HEK293 (cell line): ENCODE data around the gene CRY1.

Source experiments
- CTCF ChIA-PET: fragments of 350-600 bp; formaldehyde crosslinking; extraction: SDS; loops from one replicate; lab custom pipeline; 2021; ENCODE audit warnings: antibody characterized with exemption; lab: Yijun Ruan, JAX
- POLR2A ChIA-PET: fragments of 300-600 bp; formaldehyde crosslinking; extraction: SDS; loops from one replicate; lab custom pipeline; 2020; ENCODE audit warnings: antibody characterized with exemption, inconsistent platforms; lab: Yijun Ruan, JAX
- H3K27ac ChIP-seq: fragments of 200-500 bp; sonication (Bioruptor generic); 2 replicates; pipeline ENCODE4 v1.5.1; 2014; ENCODE audit warnings: low read depth, low read length, control low read depth, inconsistent platforms; ENCODE audit errors: extremely low read depth
- H3K36me3 ChIP-seq, 2 experiments: fragments of 200-500 bp in 1 of 2; sonication (Bioruptor generic) in 1 of 2; 1 replicate in 1 of 2; 2 replicates in 1 of 2; pipeline ENCODE4 v1.5.1; 2014 to 2017; ENCODE audit warnings: inconsistent platforms in 2 of 2, low read length in 2 of 2; ENCODE audit not compliant: control insufficient read depth in 2 of 2, insufficient read depth in 1 of 2
- H3K4me1 ChIP-seq: fragments of 200-500 bp; sonication (Bioruptor generic); 2 replicates; pipeline ENCODE4 v1.5.1; 2014; ENCODE audit warnings: mild to moderate bottlenecking, low read length, inconsistent platforms; ENCODE audit not compliant: control insufficient read depth, insufficient read depth
- H3K4me3 ChIP-seq: 2 replicates; pipeline ENCODE4 v1.5.1; 2011; ENCODE audit warnings: low read depth, mild to moderate bottlenecking, control low read depth, low read length, moderate library complexity
- H3K9me3 ChIP-seq: fragments of 200-500 bp; sonication (Bioruptor generic); 2 replicates; pipeline ENCODE4 v1.5.1; 2014; ENCODE audit warnings: low read depth, low read length, inconsistent platforms; ENCODE audit not compliant: control insufficient read depth, insufficient read depth
- FEZF1 ChIP-seq: fragments of 450-650 bp; formaldehyde crosslinking; IDR thresholded peaks from 2 replicates; pipeline ENCODE4 v1.5.1; 2016; ENCODE audit warnings: missing biosample characterization, missing genetic modification characterization
- MYNN ChIP-seq: fragments of 450-650 bp; formaldehyde crosslinking; IDR thresholded peaks from 2 replicates; pipeline ENCODE4 v1.5.1; 2016; ENCODE audit warnings: missing biosample characterization, missing genetic modification characterization, borderline replicate concordance
- OSR2 ChIP-seq: fragments of 450-650 bp; formaldehyde crosslinking; IDR thresholded peaks from 2 replicates; pipeline ENCODE4 v1.5.1; 2016; ENCODE audit warnings: missing biosample characterization, missing genetic modification characterization
- SP3 ChIP-seq: fragments of 450-650 bp; formaldehyde crosslinking; IDR thresholded peaks from 2 replicates; pipeline ENCODE4 v1.5.1; 2016; ENCODE audit warnings: missing biosample characterization, missing genetic modification characterization
- ZBTB1 ChIP-seq: fragments of 450-650 bp; formaldehyde crosslinking; IDR thresholded peaks from 2 replicates; pipeline ENCODE4 v1.5.1; 2016; ENCODE audit warnings: missing biosample characterization, missing genetic modification characterization
- ZNF184 ChIP-seq: fragments of 450-650 bp; IDR thresholded peaks from 2 replicates; pipeline ENCODE4 v1.5.1; 2018; ENCODE audit warnings: missing biosample characterization, mild to moderate bottlenecking, missing genetic modification characterization
- ZNF223 ChIP-seq: fragments of 450-650 bp; formaldehyde crosslinking; IDR thresholded peaks from 2 replicates; pipeline ENCODE4 v1.5.1; 2016; ENCODE audit warnings: missing biosample characterization, missing genetic modification characterization
- ZNF292 ChIP-seq: fragments of 450-650 bp; formaldehyde crosslinking; IDR thresholded peaks from 2 replicates; pipeline ENCODE4 v1.5.1; 2016; ENCODE audit warnings: low read depth, missing biosample characterization, missing genetic modification characterization, borderline replicate concordance
- ZNF350 ChIP-seq: fragments of 450-650 bp; formaldehyde crosslinking; IDR thresholded peaks from 2 replicates; pipeline ENCODE4 v1.5.0; 2017; ENCODE audit warnings: missing biosample characterization, mild to moderate bottlenecking, missing genetic modification characterization
- ZNF391 ChIP-seq: fragments of 450-650 bp; formaldehyde crosslinking; IDR thresholded peaks from 2 replicates; pipeline ENCODE4 v1.5.1; 2016; ENCODE audit warnings: low read depth, missing biosample characterization, missing genetic modification characterization, borderline replicate concordance
- ZNF473 ChIP-seq: fragments of 450-650 bp; formaldehyde crosslinking; IDR thresholded peaks from 2 replicates; pipeline ENCODE4 v1.5.1; 2017; ENCODE audit warnings: missing biosample characterization, missing genetic modification characterization
- ZNF48 ChIP-seq: fragments of 450-650 bp; formaldehyde crosslinking; IDR thresholded peaks from 2 replicates; pipeline ENCODE4 v1.5.1; 2016; ENCODE audit warnings: missing biosample characterization, missing genetic modification characterization
- ZNF521 ChIP-seq: fragments of 450-650 bp; formaldehyde crosslinking; IDR thresholded peaks from 2 replicates; pipeline ENCODE4 v1.5.1; 2017; ENCODE audit warnings: missing biosample characterization, mild to moderate bottlenecking, missing genetic modification characterization
- ZNF548 ChIP-seq: fragments of 450-650 bp; formaldehyde crosslinking; IDR thresholded peaks from 2 replicates; pipeline ENCODE4 v1.5.1; 2016; ENCODE audit warnings: missing biosample characterization, missing genetic modification characterization
- ZNF621 ChIP-seq: fragments of 450-650 bp; formaldehyde crosslinking; IDR thresholded peaks from 2 replicates; pipeline ENCODE4 v1.5.1; 2017; ENCODE audit warnings: missing biosample characterization, missing genetic modification characterization
- ZNF777 ChIP-seq: fragments of 450-650 bp; formaldehyde crosslinking; IDR thresholded peaks from 2 replicates; pipeline ENCODE4 v1.5.1; 2017; ENCODE audit warnings: missing biosample characterization, missing genetic modification characterization, borderline replicate concordance
- ZNF792 ChIP-seq: fragments of 450-650 bp; formaldehyde crosslinking; IDR thresholded peaks from 2 replicates; pipeline ENCODE4 v1.5.1; 2016; ENCODE audit warnings: missing biosample characterization, missing genetic modification characterization
- ZNF843 ChIP-seq: fragments of 450-650 bp; formaldehyde crosslinking; IDR thresholded peaks from 2 replicates; pipeline ENCODE4 v1.5.1; 2016; ENCODE audit warnings: missing biosample characterization, missing genetic modification characterization
- ZSCAN23 ChIP-seq: fragments of 450-650 bp; formaldehyde crosslinking; IDR thresholded peaks from 2 replicates; pipeline ENCODE4 v1.5.1; 2016; ENCODE audit warnings: missing biosample characterization, missing genetic modification characterization
- TF ChIP-seq, protein P1 (sequence below): fragments of 450-650 bp; formaldehyde crosslinking; IDR thresholded peaks from 2 replicates; pipeline ENCODE4 v1.5.1; 2016; ENCODE audit warnings: missing biosample characterization, missing genetic modification characterization
- TF ChIP-seq, protein P2 (sequence below): fragments of 450-650 bp; formaldehyde crosslinking; IDR thresholded peaks from 2 replicates; pipeline ENCODE4 v1.5.1; 2017; ENCODE audit warnings: missing biosample characterization, missing genetic modification characterization
- TF ChIP-seq, protein P3 (sequence below): fragments of 450-650 bp; formaldehyde crosslinking; IDR thresholded peaks from 2 replicates; pipeline ENCODE4 v1.5.0; 2017; ENCODE audit warnings: missing biosample characterization, missing genetic modification characterization, borderline replicate concordance
- TF ChIP-seq, protein P4 (sequence below): fragments of 450-650 bp; formaldehyde crosslinking; IDR thresholded peaks from 2 replicates; pipeline ENCODE4 v1.5.1; 2016; ENCODE audit warnings: missing biosample characterization, missing genetic modification characterization
- TF ChIP-seq, protein P5 (sequence below): fragments of 450-650 bp; formaldehyde crosslinking; IDR thresholded peaks from 2 replicates; pipeline ENCODE4 v1.5.1; 2016; ENCODE audit warnings: missing biosample characterization, missing genetic modification characterization

Gene CRY1

DNA sequence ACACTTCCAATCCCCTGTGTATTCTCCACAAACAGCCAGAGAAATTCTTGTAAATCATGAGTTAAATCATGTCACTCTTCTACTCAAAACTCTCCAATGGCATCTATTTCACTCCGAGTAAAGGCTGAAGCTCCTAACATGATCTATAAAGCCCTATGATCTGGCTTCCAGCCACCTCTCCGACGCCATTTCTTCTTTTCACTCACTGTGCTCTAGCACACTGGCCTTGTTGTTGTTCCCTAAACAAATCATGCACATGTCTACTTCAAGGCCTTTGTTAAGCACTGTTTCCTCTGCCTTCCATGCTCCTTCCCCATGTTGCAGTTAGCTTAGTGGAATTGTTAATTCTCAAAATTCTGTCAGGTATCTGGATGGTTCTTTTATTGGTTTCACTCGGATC, 76.3 kb downstream of the CRY1 start (continued):
- TF ChIP-seq, protein P1, sequence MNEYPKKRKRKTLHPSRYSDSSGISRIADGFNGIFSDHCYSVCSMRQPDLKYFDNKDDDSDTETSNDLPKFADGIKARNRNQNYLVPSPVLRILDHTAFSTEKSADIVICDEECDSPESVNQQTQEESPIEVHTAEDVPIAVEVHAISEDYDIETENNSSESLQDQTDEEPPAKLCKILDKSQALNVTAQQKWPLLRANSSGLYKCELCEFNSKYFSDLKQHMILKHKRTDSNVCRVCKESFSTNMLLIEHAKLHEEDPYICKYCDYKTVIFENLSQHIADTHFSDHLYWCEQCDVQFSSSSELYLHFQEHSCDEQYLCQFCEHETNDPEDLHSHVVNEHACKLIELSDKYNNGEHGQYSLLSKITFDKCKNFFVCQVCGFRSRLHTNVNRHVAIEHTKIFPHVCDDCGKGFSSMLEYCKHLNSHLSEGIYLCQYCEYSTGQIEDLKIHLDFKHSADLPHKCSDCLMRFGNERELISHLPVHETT (tag by site-specific recombination) = no peak
- TF ChIP-seq ZNF184 = no peak
- no peak for TF ChIP-seq ZNF473 (tag by site-specific recombination)
- no peak for TF ChIP-seq ZNF621
- TF ChIP-seq, all 188 proteins: peak for 0

DNA sequence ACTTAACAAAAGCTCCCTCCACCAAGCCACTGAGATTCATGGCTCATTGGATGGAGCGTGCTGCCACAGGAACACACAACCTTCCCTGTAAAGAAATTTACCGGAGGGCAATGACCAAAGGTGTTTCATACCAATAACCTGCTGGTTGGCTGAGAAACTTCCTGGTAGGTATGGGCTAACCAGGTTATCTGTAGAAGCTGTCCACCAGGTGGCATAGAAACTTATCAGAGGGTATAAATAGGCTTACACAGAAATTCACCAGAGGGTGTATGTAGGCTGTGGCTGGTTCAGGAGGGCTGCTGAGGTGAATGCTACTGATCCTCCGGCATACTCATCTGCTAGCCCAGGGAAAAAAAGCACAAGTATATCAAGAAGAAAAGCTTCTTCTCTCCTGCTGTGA, 79.3 kb downstream of the CRY1 start:
- H3K4me3 ChIP-seq = no peak overlapping the region
- H3K36me3 ChIP-seq = peaks cover 0 to 2% of the 10 kb centered on the region in 2 experiments; a peak in 1 of 3 replicates
- TF ChIP-seq ZSCAN23 (tag by site-specific recombination) (no peak), FEZF1 (tag by site-specific recombination) (no peak), ZNF843 (tag by site-specific recombination) (no peak), ZBTB1 (tag by site-specific recombination) (no peak), ZNF350 (no peak), ZNF792 (tag by site-specific recombination) (no peak), MYNN (no peak)
- TF ChIP-seq, protein P2, sequence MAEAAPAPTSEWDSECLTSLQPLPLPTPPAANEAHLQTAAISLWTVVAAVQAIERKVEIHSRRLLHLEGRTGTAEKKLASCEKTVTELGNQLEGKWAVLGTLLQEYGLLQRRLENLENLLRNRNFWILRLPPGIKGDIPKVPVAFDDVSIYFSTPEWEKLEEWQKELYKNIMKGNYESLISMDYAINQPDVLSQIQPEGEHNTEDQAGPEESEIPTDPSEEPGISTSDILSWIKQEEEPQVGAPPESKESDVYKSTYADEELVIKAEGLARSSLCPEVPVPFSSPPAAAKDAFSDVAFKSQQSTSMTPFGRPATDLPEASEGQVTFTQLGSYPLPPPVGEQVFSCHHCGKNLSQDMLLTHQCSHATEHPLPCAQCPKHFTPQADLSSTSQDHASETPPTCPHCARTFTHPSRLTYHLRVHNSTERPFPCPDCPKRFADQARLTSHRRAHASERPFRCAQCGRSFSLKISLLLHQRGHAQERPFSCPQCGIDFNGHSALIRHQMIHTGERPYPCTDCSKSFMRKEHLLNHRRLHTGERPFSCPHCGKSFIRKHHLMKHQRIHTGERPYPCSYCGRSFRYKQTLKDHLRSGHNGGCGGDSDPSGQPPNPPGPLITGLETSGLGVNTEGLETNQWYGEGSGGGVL (tag by site-specific recombination) = no peak
- TF ChIP-seq, protein P3, sequence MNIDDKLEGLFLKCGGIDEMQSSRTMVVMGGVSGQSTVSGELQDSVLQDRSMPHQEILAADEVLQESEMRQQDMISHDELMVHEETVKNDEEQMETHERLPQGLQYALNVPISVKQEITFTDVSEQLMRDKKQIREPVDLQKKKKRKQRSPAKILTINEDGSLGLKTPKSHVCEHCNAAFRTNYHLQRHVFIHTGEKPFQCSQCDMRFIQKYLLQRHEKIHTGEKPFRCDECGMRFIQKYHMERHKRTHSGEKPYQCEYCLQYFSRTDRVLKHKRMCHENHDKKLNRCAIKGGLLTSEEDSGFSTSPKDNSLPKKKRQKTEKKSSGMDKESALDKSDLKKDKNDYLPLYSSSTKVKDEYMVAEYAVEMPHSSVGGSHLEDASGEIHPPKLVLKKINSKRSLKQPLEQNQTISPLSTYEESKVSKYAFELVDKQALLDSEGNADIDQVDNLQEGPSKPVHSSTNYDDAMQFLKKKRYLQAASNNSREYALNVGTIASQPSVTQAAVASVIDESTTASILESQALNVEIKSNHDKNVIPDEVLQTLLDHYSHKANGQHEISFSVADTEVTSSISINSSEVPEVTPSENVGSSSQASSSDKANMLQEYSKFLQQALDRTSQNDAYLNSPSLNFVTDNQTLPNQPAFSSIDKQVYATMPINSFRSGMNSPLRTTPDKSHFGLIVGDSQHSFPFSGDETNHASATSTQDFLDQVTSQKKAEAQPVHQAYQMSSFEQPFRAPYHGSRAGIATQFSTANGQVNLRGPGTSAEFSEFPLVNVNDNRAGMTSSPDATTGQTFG (tag by site-specific recombination) = no peak
- TF ChIP-seq, protein P4, sequence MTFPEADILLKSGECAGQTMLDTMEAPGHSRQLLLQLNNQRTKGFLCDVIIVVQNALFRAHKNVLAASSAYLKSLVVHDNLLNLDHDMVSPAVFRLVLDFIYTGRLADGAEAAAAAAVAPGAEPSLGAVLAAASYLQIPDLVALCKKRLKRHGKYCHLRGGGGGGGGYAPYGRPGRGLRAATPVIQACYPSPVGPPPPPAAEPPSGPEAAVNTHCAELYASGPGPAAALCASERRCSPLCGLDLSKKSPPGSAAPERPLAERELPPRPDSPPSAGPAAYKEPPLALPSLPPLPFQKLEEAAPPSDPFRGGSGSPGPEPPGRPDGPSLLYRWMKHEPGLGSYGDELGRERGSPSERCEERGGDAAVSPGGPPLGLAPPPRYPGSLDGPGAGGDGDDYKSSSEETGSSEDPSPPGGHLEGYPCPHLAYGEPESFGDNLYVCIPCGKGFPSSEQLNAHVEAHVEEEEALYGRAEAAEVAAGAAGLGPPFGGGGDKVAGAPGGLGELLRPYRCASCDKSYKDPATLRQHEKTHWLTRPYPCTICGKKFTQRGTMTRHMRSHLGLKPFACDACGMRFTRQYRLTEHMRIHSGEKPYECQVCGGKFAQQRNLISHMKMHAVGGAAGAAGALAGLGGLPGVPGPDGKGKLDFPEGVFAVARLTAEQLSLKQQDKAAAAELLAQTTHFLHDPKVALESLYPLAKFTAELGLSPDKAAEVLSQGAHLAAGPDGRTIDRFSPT = no peak
- ChIA-PET POLR2A (no interaction called here), CTCF (interaction anchor here (0.6 to 1.8 kb wide), 4 partner anchors 11 to 662 kb away, joined by 3 to 9 read pairs (median 4); no protein-coding TSS in a partner anchor)
- H3K27ac ChIP-seq = no peak overlapping the region
- no peaks in the 10 kb centered on the region for H3K4me1 ChIP-seq
- H3K9me3 ChIP-seq = no peaks in the 10 kb centered on the region

DNA sequence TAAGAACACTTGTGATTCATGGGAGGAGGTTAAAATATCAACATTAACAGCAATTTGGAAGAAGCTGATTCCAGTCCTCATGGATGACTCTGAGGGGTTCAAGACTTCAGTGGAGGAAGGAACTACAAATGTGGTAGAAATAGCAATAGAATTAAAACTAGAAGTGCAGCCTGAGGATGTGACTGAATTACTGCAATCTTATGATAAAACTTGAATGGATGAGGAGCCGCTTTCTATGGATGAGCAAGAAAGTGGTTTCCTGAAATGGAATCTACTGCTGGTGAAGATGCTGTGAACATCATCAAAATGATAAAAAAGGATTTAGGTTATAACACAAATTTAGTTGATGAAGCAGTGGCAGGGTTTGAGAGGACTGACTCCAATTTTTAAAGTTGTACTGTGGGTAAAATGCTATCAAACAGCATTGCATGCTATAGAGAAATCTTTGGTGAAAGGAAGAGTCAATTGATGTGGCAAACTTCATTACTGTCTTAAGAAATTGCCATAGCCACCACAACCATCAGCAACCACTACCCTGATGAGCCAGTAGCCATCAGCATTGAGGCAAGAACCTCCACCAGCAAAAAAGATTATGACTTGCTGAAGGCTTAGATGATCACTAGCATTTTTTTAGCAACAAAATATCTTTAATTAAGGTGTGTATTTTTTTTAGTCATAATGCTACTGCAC, 80.5 kb downstream of the CRY1 start:
- no peak overlapping the region for H3K4me3 ChIP-seq
- H3K4me1 ChIP-seq = no peaks in the 10 kb centered on the region
- peaks cover 0 to 2% of the 10 kb centered on the region in 2 experiments; a peak in 1 of 3 replicates for H3K36me3 ChIP-seq
- H3K27ac ChIP-seq = no peak overlapping the region
- H3K9me3 ChIP-seq = no peaks in the 10 kb centered on the region
- ChIA-PET POLR2A (no interaction called here), CTCF (interaction anchor here (1.0 to 1.8 kb wide), 2 partner anchors 13 to 91 kb away, joined by 3 to 9 read pairs; no protein-coding TSS in a partner anchor)
- TF ChIP-seq OSR2 (tag by site-specific recombination) = no peak
- TF ChIP-seq, protein P5, sequence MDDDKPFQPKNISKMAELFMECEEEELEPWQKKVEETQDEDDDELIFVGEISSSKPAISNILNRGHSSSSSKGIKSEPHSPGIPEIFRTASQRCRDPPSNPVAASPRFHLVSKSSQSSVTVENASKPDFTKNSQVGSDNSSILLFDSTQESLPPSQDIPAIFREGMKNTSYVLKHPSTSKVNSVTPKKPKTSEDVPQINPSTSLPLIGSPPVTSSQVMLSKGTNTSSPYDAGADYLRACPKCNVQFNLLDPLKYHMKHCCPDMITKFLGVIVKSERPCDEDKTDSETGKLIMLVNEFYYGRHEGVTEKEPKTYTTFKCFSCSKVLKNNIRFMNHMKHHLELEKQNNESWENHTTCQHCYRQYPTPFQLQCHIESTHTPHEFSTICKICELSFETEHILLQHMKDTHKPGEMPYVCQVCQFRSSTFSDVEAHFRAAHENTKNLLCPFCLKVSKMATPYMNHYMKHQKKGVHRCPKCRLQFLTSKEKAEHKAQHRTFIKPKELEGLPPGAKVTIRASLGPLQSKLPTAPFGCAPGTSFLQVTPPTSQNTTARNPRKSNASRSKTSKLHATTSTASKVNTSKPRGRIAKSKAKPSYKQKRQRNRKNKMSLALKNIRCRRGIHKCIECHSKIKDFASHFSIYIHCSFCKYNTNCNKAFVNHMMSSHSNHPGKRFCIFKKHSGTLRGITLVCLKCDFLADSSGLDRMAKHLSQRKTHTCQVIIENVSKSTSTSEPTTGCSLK = no peak
- TF ChIP-seq ZNF292 (tag by site-specific recombination) = no peak
- no peak for TF ChIP-seq ZNF391 (tag by site-specific recombination)
- TF ChIP-seq ZNF777 = no peak
- no peak for TF ChIP-seq ZNF521
- no peak for TF ChIP-seq ZNF223 (tag by site-specific recombination)
- no peak for TF ChIP-seq SP3 (tag by site-specific recombination)
- TF ChIP-seq ZNF548 (tag by site-specific recombination) = no peak
- no peak for TF ChIP-seq ZNF48 (tag by site-specific recombination)
